Measurements from ENCODE around the gene GFY. TPM values are rescaled to one million over a fixed set of nuclear protein-coding genes. Genes with fewer than 3 reads are reported as not detected.

The GFY gene, protein sequence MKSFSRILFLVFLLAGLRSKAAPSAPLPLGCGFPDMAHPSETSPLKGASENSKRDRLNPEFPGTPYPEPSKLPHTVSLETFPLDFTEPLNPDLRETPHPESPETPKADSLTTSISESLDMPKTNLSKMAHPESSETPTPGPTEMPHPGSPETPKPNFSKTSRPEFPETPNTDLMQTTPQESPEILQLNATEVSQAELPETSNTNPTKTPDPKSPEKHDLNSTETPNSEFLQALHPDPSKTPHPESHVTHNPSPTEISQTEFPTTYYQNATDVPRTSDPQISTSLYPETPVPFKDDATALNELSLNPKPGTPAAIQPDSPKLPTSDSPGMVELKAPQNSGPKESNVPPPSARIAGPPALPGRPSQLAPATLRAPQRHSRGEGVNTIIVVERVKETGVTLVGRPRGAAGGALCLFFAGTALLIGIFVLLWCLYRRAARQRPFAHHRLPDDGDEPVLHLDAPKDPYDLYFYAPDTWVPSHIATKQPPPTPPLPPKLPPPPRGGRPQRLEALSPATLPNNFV
- total RNA-seq, result not detected

DNA sequence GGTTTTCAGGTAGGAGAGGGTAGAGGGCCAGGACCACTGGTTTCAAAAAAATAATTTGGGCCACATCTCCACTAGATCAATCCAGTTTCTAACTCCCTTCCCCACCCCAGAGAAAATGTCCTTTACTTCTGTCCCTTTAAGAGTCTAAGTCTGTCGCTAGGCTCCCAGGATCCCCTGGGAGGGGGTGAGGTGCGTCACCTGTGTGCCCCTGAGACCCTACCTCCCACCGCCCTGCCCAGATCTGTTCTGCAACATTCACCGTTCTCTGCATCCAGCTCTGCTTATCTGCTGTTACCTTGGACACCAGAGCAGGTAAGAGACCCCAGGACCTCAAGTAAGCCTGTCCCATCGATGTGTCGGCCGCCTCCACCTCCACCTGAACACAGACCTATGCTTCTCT is at the start of gene GFY:
GFY (plus strand) TSS at position 211 of the 400 bp plus-strand sequence. CDS start 1,043 bp downstream, outside the sequence.
- no peak for DNase-seq (ENCODE audit: low spot score)

DNA sequence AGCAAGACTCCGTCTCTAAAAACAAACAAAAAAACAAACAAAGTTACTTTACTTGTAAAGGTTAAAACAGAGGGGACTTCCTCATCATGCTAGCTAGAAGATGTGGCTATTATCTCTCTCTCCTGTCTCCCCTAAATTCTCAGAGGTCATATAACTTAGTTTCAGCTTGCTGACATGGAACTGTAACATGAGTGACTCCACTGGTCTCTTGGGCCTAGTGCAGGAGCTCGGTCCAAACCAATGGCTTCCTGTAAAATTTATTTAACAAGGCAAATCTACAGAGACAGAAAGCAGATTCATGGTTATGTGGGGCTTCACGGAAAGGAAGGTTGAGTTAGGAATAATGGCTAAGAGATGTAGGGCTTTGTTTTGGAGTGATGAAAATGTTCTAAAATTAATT is 46.7 kb upstream of the GFY start:
- ATAC-seq (no peak), DNase-seq (ENCODE audit: low spot score) (no peak)

More for the DNA sequence above, at the start of gene GFY:
- ATAC-seq, result no peak

GRCh38 chr19:49380391-49380790 is 44.8 kb upstream of the GFY start:
- ATAC-seq, result no peak
- no peak for DNase-seq (ENCODE audit: low spot score)

DNA sequence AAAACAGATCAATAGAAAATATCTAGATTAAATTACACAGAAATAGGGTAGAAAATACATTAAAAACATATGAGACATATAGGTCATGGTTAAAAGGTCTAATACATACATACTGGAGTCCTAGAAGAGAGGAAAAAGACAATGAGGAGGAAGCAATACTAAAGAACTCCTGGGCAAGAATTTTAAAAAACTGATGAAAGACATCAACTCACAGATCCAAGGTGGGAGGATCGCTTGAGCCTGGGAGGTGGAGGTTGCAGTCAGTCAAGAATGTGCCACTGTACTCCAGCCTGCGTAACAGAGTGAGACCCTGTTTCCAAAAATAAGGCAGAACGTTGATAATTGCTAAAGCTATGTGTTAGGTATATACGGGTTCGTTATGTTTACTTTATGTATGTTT is 42.5 kb upstream of the GFY start:
- no peak for ATAC-seq
- DNase-seq (ENCODE audit: low spot score), result no peak

DNA sequence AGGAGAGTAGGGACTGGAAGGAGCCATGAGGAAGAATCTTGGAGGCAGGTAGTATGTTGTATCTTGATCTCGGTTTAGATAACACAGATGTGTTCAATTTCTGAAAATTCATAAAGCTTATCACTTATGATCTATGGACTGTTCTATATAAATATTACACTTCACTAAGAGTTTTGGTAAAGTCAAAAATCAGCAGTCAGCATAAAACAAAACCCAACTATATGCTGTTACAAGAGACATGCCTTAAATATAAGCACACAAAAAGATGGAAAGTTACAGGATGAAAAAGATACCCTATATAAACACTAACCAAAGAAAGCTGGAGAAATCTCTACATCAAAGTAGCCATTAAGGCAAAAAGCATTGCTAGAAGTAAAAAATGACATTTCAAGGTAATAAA is 41.6 kb upstream of the GFY start:
- no peak for DNase-seq (ENCODE audit: low spot score)
- ATAC-seq, result no peak

- DNase-seq (ENCODE audit: low spot score) (peak; percentile 88), ATAC-seq (peak; percentile 82)
Measured at GRCh38 chr19:49387936-49388372, 37.2 kb upstream of the GFY start, which contains the start of gene KASH5. TSS of gene KASH5 (plus strand) at chr19:49388249. CDS start at chr19:49390884, 2,635 bp downstream.

DNA sequence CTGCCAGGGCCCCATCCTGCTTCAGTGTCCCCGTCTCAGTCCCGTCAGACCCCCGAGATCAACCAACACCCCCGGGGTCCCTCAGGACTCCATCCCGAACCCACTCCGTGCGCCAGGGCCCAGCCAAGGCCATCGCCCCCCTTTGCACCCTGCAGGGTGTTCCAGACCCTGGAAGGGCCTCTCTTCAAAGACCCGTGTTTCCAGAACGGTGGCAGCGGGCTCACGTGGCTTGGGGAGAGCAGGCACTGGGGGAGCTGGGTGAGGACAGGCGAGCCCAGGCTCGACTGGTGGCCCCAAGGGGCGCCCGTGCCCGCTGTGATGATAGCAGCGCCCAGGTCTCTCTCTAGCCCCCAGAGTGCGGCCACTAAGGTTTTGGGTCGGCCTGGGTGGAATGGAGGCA is 35.8 kb upstream of the GFY start:
- no peak for DNase-seq (ENCODE audit: low spot score)

DNA sequence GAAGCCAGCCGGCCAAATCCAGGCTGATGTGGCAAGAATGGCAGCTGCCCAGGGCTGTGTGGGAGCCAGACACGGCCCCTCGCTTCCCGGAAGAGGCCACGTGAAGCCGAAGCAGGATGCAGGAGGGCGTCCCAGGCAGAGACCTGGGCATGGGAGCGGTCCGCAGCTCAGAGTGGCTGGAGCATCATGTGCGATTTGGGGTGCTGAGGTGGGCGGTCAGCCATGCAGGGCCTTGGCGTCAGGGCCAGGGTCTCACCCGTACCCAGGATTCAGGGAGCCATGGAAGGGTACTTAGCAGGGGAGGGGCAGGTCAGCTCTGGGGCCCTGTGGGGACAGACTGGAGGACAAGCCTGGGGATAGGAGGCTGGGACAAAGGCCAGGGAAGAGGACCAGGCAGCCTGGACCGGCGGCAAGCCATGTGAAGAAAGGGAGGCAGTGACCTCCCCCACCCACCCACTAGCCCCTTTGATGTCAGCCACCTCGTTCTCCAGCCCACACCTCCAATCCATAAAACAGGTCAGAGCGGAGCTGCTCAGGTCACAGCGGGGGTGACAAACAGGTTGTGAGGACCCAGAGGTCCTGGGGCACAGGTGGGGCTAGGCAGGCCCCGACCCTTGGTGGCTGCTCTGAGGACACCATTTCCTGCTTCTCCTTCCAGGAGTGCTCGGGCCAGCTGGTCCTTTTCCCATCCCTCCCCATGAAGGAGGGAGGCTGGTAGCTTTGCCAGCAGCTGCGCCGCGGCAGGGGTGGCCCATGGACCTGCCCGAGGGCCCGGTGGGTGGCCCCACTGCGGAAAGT is 34.9 kb upstream of the GFY start:
- ATAC-seq (no peak), DNase-seq (ENCODE audit: low spot score) (no peak)

More for the DNA sequence above, 35.8 kb upstream of the GFY start:
- no peak for ATAC-seq

DNA sequence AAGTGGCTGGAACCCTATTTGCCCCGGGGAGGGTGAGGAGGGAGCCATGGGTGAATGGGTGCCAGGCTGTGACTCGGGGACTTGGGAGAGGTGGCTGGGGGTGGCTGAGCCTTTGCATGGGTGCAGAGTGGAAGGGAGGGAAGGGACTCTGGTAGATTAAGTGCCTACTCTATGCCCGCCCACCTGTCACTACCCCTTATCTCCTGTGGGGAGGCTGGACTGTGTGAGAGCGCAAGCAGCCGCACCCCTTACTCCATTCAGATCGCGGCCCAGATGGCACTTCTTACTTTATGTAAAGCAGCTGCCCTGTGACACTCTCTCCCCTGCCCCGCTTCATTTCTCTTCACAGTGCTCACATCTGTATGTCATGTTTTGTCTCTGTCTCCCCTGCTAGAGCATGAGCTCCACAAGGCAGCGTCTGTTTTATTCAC is 34.2 kb upstream of the GFY start:
- DNase-seq (ENCODE audit: low spot score) (no peak), ATAC-seq (no peak)

DNA sequence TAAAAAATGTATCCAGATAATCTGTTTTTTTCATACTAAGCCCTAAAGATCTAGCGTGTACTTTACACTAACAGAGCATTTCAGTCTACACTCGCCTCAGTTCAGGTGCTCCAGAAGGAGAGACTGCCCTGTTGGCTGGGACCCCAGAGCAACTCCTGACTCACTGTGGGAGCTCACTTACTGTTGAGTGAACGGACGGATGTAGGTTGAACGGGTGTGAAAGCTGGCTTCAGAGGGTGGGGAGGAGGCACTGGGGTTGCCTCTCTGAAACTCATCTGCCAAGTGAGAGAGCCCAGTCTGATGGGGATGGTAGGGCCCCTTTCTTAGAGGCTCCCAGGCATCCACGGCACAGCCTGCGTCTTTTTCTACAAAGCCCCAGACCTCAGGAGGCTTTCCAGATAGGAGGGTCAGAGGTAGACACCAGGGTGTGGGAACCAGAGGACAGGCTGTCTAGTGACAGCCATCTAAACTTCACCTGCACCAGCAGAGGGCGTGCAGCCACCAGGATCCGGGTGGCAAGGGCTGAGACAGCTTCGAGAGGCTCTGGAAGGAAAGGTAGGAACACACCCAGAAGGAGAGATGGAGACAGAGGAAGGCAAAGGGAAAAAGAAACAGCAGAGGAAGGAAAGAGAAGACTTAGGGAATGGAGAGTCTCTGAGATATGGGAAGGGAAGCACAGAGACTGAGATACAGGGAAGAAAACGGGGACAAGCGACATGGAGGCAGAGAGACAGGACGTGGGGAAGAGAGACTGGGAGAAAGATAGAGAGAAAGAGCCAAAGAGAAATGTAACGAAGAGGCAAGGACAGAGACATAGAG is 33.4 kb upstream of the GFY start:
- peak; percentile 91 for ATAC-seq
- peak; percentile 74 for DNase-seq (ENCODE audit: low spot score)

DNA sequence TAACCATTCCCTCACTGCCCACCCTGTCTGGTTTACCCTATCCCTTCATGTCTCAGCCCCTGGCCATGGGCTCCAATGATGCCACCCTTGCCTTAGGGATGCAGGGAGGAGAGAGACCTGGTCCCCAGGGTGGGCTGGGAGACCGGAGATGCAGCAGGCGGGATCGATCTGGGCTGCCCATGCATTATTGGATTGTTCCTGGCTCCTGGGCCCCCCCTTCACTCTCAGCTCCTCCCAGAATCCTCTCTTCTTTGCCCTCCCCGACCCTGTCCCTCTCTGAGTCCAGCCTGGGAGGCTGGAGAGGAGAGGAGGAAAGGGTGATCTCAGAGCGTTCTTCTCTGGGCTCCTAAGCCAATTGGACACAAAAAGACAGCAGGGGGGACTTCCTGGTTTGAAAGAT is 31.3 kb upstream of the GFY start:
- DNase-seq (ENCODE audit: low spot score), result no peak
- ATAC-seq, result no peak

- ATAC-seq (no peak), DNase-seq (ENCODE audit: low spot score) (no peak)
Measured at GRCh38 chr19:49395581-49396407, 29.4 kb upstream of the GFY start.

- no peak for ATAC-seq
- DNase-seq (ENCODE audit: low spot score), result no peak
Measured at GRCh38 chr19:49396738-49397505, 28.3 kb upstream of the GFY start.

DNA sequence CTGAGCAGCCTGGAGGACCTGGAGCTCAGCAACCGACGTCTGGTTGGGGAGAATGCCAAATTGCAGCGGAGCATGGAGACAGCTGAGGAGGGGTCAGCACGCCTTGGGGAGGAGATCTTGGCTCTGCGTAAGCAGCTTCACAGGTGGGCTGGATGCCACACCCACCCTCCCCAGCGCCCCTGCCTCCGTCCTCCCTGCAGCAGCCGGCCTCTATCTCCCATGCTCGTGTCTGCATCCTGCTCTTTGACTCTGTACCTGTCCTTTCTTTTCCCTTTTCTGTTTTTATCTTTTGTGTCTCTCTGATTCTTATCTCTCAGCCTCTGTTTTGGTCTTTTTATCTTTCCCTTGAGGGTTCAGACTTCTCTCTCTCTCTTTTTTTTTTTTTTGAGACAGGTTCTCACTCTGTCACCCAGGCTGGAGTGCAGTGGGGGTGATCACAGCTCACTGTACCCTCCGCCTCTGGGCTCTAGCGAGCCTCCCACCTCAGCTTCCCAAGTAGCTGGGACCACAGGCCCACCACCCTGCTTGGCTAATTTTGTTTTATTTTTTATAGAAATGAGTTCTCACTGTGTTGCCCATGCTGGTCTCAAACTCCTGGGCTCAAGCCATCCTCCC is 27.1 kb upstream of the GFY start:
- ATAC-seq (no peak), DNase-seq (ENCODE audit: low spot score) (no peak)

DNA sequence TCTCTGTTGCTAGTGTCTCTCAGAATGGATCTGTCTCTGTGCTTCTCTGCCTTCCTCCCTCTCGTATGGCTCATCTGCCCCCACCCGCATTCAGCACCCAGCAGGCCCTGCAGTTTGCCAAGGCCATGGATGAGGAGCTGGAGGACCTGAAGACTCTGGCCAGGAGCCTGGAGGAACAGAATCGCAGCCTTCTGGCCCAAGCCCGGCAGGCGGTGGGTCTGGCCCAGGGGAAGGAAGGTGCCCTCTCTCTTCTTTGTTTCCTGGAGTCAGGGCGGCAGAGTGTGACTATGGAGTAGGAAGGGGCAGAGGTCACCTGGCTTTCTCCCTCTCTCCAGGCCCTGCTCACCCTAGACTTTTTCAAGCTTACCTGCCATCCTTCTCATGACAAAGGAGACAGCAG is 26.3 kb upstream of the GFY start:
- ATAC-seq (no peak), DNase-seq (ENCODE audit: low spot score) (no peak)

GRCh38 chr19:49400029-49400428 is 25.2 kb upstream of the GFY start:
- DNase-seq (ENCODE audit: low spot score) (no peak), ATAC-seq (peak; percentile 53)

DNA sequence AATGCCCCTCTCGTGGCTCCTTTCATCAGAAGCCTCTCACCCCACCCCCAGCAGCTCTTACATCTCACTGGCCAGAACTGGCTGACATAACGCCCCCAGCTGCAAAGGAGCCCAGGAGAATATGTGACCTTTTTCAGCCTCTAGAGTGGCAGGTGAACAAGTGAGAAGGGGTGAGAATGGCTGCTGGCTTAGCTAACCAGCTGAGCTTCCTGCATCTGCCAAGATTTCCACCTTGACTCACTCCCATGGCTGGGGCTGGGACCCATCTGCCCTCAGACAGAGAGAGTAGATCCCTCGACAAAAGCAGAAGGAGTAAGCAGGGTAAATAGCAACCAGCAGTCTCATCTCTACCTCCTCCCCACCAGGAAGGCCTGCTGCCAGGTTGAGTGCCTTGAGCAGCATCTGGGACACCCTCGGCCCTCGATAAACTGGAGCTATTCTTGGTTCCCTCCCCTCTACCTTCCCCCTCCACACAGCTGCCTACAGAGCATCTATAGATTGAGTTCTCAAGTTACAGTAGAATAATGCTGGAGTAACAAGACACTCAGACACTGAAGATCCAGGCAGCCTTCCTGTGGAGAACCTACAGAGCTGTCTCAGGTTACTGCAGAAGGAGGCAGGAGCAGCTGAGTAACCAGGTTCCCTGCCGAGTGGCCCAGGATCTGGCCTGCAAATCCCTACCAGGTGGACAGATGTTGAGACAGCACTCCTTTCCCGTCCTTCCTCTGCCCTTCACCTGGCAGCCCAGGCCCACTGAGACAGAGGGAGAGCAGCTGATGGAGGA is 21.6 kb upstream of the GFY start:
- ATAC-seq, result no peak
- DNase-seq (ENCODE audit: low spot score), result no peak

DNA sequence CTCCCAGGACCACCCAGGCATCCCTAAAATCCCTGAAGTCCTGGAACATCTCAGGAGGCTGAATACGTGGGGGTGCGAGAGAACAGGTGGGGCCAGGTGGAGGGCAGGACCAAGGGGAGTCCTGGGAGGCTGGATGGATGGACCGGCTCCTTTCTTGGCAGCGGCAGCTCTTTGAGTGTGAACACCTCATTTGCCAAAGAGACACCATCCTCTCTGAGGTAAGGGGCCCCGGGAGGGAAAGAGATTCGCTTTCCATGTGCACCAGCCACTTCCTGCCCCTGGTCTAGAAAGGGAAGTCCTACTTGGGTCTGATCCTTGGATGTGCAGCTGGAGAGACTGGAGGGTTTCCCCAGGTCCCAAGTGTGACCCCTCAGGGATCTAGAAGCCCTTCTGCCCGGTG is 18.1 kb upstream of the GFY start:
- ATAC-seq (no peak), DNase-seq (ENCODE audit: low spot score) (no peak)

Data from left lobe of liver (tissue), 2 donors.